T-cell (primary cell): Measurements from ENCODE around the gene DIRAS2. TPM values are rescaled to one million over a fixed set of nuclear protein-coding genes. Genes with fewer than 3 reads are reported as not detected.

ENCODE experiments used
- ATAC-seq, 4 experiments: fragments of 200-7000 bp in 3 of 4; fragments of 150-1000 bp in 1 of 4; cut with Tn5 transposase; replicated peaks in 1 of 4; 1 replicate in 3 of 4; 2 replicates in 1 of 4; pipeline ENCODE4 v1.10.0; 2021; ENCODE audit warnings: moderate library complexity in 3 of 4, mild to moderate bottlenecking in 2 of 4, moderate number of reproducible peaks in 1 of 4
- CTCF ChIA-PET, 2 donors: fragments of 300-600 bp; sonication (Branson Sonifier 250); formaldehyde crosslinking; loops; one replicate each; lab custom pipeline; 2022; ENCODE audit warnings: antibody characterized with exemption in 2 of 2; lab: Charles Lee
- POLR2A ChIA-PET, 2 donors: fragments of 300-600 bp; sonication (Branson Sonifier 250); formaldehyde crosslinking; loops; one replicate each; lab custom pipeline; 2022; ENCODE audit warnings: antibody characterized with exemption in 2 of 2; lab: Charles Lee
- DNase-seq, 35 experiments: peaks; one replicate each; pipeline versions ENCODE4 v3.0.0 to v3.0.0-alpha.2; 2013 to 2023
- H3K27ac ChIP-seq: one replicate; pipeline ENCODE4 v1.5.1; 2013; ENCODE audit warnings: low read length
- H3K27me3 ChIP-seq, 2 experiments: replicated peaks in 1 of 2; 1 replicate in 1 of 2; 2 replicates in 1 of 2; pipeline versions ENCODE4 v1.6.1 to v1.7.0; 2013; ENCODE audit warnings: low read length in 1 of 2, mixed read lengths in 1 of 2; ENCODE audit not compliant: control insufficient read depth in 2 of 2, insufficient read depth in 2 of 2; ENCODE audit errors: extremely low read depth in 1 of 2
- H3K36me3 ChIP-seq, 2 donors: 1 replicate in 1 of 2; 2 replicates in 1 of 2; pipeline versions ENCODE4 v1.6.1 to v1.7.0; 2013; ENCODE audit warnings: low read length in 1 of 2; ENCODE audit not compliant: control insufficient read depth in 2 of 2, insufficient read depth in 1 of 2; ENCODE audit errors: extremely low read depth in 1 of 2
- H3K4me1 ChIP-seq, 2 experiments: 1 replicate in 1 of 2; 2 replicates in 1 of 2; pipeline versions ENCODE4 v1.6.1 to v1.7.0; 2013; ENCODE audit warnings: low read length in 2 of 2, mixed read lengths in 1 of 2; ENCODE audit not compliant: insufficient read depth in 2 of 2, control insufficient read depth in 1 of 2; ENCODE audit errors: extremely low read depth in 1 of 2
- H3K4me3 ChIP-seq, 2 donors: 1 replicate in 1 of 2; 2 replicates in 1 of 2; pipeline versions ENCODE4 v1.5.1 to v1.7.0; 2013; ENCODE audit warnings: mild to moderate bottlenecking in 2 of 2, low read length in 1 of 2, moderate library complexity in 1 of 2; ENCODE audit not compliant: control insufficient read depth in 1 of 2; ENCODE audit errors: extremely low read depth in 1 of 2
- H3K9me3 ChIP-seq: 2 replicates; pipeline ENCODE4 v1.7.0; 2013
- H3K27ac Mint-ChIP-seq, 2 donors: one replicate each; pipeline ENCODE4 v1.8.0; 2020 to 2021; ENCODE audit warnings: mild to moderate bottlenecking in 2 of 2, mixed read lengths in 2 of 2
- H3K27me3 Mint-ChIP-seq, 2 donors: one replicate each; pipeline ENCODE4 v1.8.0; 2021 to 2022; ENCODE audit warnings: mixed read lengths in 2 of 2
- H3K36me3 Mint-ChIP-seq: one replicate; pipeline ENCODE4 v1.8.0; 2021; ENCODE audit warnings: mixed read lengths
- H3K4me1 Mint-ChIP-seq, 3 donors: one replicate each; pipeline ENCODE4 v1.8.0; 2020 to 2022; ENCODE audit warnings: mixed read lengths in 3 of 3, mild to moderate bottlenecking in 1 of 3
- H3K4me3 Mint-ChIP-seq, 3 donors: one replicate each; pipeline ENCODE4 v1.8.0; 2020 to 2022; ENCODE audit warnings: mild to moderate bottlenecking in 3 of 3, mixed read lengths in 3 of 3, moderate library complexity in 3 of 3
- H3K9me3 Mint-ChIP-seq, 3 donors: one replicate each; pipeline ENCODE4 v1.8.0; 2020 to 2022; ENCODE audit warnings: mixed read lengths in 3 of 3
- WGBS: methylation state at CpG from one replicate; pipeline ENCODE4 v1.1.5; 2013; ENCODE audit warnings: missing lambda C conversion rate; ENCODE audit not compliant: insufficient coverage; 5-methylcytosine and 5-hydroxymethylcytosine counted together
- total RNA-seq, 35 experiments: library from RNA in 6 of 35; stranded (reverse) in 6 of 35; fragments of 120-200 nt in 1 of 35; gene quantifications; one replicate each; pipeline versions ENCODE4 v1.2.1 to v1.2.4 and lab custom pipeline; 2013 to 2026

The DIRAS2 gene
- total RNA-seq, 5 donors from 2014 or later (not counting 1 experiment from before 2014, with no cell fraction given), result not detected

GRCh38 chr9:90629991-90630390, 12.6 kb downstream of the DIRAS2 start:
- H3K4me1 Mint-ChIP-seq, result no peaks in the 10 kb centered on the region
- WGBS, result 20% methylated on average over 1 of the region's 3 CpGs
- CTCF ChIA-PET, result no interaction called here

GRCh38 chr9:90629354-90629753, 13.3 kb downstream of the DIRAS2 start:
- H3K9me3 Mint-ChIP-seq, result no peaks in the 10 kb centered on the region
- Histone ChIP-seq H3K27ac (no peak overlapping the region), H3K4me1 (no peaks in the 10 kb centered on the region), H3K27me3 (peaks cover 1 to 3% of the 10 kb centered on the region in 2 experiments), H3K36me3 (no peaks in the 10 kb centered on the region), H3K4me3 (no peak overlapping the region), H3K9me3 (no peaks in the 10 kb centered on the region)
- H3K4me3 Mint-ChIP-seq, result no peak overlapping the region
- H3K4me1 Mint-ChIP-seq, result no peaks in the 10 kb centered on the region
- no peak for DNase-seq
- no peak overlapping the region for H3K27ac Mint-ChIP-seq
- no CpG with 5 or more reads among the region's 6 CpGs for WGBS
- ATAC-seq, result no peak
- ChIA-PET CTCF (no interaction called here), POLR2A (no interaction called here)
- peaks cover 1 to 9% of the 10 kb centered on the region in 2 donors for H3K27me3 Mint-ChIP-seq
- no peaks in the 10 kb centered on the region for H3K36me3 Mint-ChIP-seq

More at GRCh38 chr9:90629991-90630390, 12.6 kb downstream of the DIRAS2 start:
- H3K27me3 Mint-ChIP-seq, result peaks cover 1 to 9% of the 10 kb centered on the region in 2 donors
- Histone ChIP-seq H3K9me3 (no peaks in the 10 kb centered on the region), H3K27ac (no peak overlapping the region), H3K27me3 (peaks cover 0 to 3% of the 10 kb centered on the region in 2 experiments), H3K36me3 (no peaks in the 10 kb centered on the region), H3K4me3 (no peak overlapping the region), H3K4me1 (no peaks in the 10 kb centered on the region)
- no peaks in the 10 kb centered on the region for H3K36me3 Mint-ChIP-seq
- no peak overlapping the region for H3K27ac Mint-ChIP-seq
- POLR2A ChIA-PET, result no interaction called here
- no peak for ATAC-seq
- no peak overlapping the region for H3K4me3 Mint-ChIP-seq
- DNase-seq, result no peak
- H3K9me3 Mint-ChIP-seq, result no peaks in the 10 kb centered on the region

- H3K4me3 Mint-ChIP-seq, result no peak overlapping the region
- H3K36me3 ChIP-seq, result no peaks in the 10 kb centered on the region
- ChIA-PET POLR2A (no interaction called here), CTCF (no interaction called here)
- H3K9me3 ChIP-seq, result no peaks in the 10 kb centered on the region
- H3K4me3 ChIP-seq, result no peak overlapping the region
- no peak for DNase-seq
- H3K36me3 Mint-ChIP-seq, result no peaks in the 10 kb centered on the region
- H3K9me3 Mint-ChIP-seq, result no peaks in the 10 kb centered on the region
- no peaks in the 10 kb centered on the region for H3K4me1 Mint-ChIP-seq
- H3K27ac ChIP-seq, result no peak overlapping the region
- peaks cover 9 to 31% of the 10 kb centered on the region in 2 donors for H3K27me3 Mint-ChIP-seq
- no CpG with 5 or more reads among the region's 3 CpGs for WGBS
- H3K27me3 ChIP-seq, result peaks cover 0 to under 1% of the 10 kb centered on the region in 2 experiments
- H3K27ac Mint-ChIP-seq, result no peak overlapping the region
- ATAC-seq, result no peak
- H3K4me1 ChIP-seq, result no peaks in the 10 kb centered on the region
Measured at GRCh38 chr9:90616806-90617205, 25.8 kb downstream of the DIRAS2 start.

GRCh38 chr9:90613502-90613901, 29.1 kb downstream of the DIRAS2 start:
- Mint-ChIP-seq H3K27ac (no peak overlapping the region), H3K36me3 (no peaks in the 10 kb centered on the region), H3K27me3 (peaks cover 30 to 38% of the 10 kb centered on the region in 2 donors), H3K4me3 (no peak overlapping the region), H3K9me3 (no peaks in the 10 kb centered on the region), H3K4me1 (no peaks in the 10 kb centered on the region)
- POLR2A ChIA-PET, result no interaction called here
- Histone ChIP-seq H3K27me3 (peaks cover 0 to 8% of the 10 kb centered on the region in 2 experiments), H3K9me3 (no peaks in the 10 kb centered on the region), H3K4me1 (no peaks in the 10 kb centered on the region), H3K4me3 (no peak overlapping the region), H3K27ac (no peak overlapping the region), H3K36me3 (no peaks in the 10 kb centered on the region)
- DNase-seq, result no peak
- CTCF ChIA-PET, result interaction anchor here (0.5 to 1.1 kb wide), 2 partner anchors 10 to 17 kb away, joined by 3 read pairs; no protein-coding TSS in a partner anchor
- WGBS, result 90% methylated on average over 13 of the region's 18 CpGs
- ATAC-seq, result no peak

- CTCF ChIA-PET, result interaction anchor here (0.5 to 1.1 kb wide), 2 partner anchors 10 to 16 kb away, joined by 3 read pairs; no protein-coding TSS in a partner anchor
- no peak for DNase-seq
- Mint-ChIP-seq H3K9me3 (no peaks in the 10 kb centered on the region), H3K27ac (no peak overlapping the region), H3K27me3 (peaks cover 33 to 37% of the 10 kb centered on the region in 2 donors), H3K4me1 (no peaks in the 10 kb centered on the region), H3K36me3 (no peaks in the 10 kb centered on the region), H3K4me3 (no peak overlapping the region)
- no peak overlapping the region for H3K4me3 ChIP-seq
- ATAC-seq, result no peak
- no peaks in the 10 kb centered on the region for H3K36me3 ChIP-seq
- no peaks in the 10 kb centered on the region for H3K9me3 ChIP-seq
- H3K27me3 ChIP-seq, result peaks cover 0 to 8% of the 10 kb centered on the region in 2 experiments
- H3K4me1 ChIP-seq, result no peaks in the 10 kb centered on the region
- 78% methylated on average over 12 of the region's 14 CpGs for WGBS
- H3K27ac ChIP-seq, result no peak overlapping the region
- POLR2A ChIA-PET, result no interaction called here
Measured at GRCh38 chr9:90612957-90613356, 29.7 kb downstream of the DIRAS2 start.

- POLR2A ChIA-PET, result interaction anchor here in 1 of 2 donors (0.6 kb wide), 1 partner anchor 34 kb away, joined by 5 read pairs; no protein-coding TSS in a partner anchor
- no peak overlapping the region for H3K27ac Mint-ChIP-seq
Measured at GRCh38 chr9:90611568-90611967, 31.1 kb downstream of the DIRAS2 start.

More at GRCh38 chr9:90611568-90611967, 31.1 kb downstream of the DIRAS2 start:
- H3K9me3 ChIP-seq, result no peaks in the 10 kb centered on the region
- no peaks in the 10 kb centered on the region for H3K36me3 ChIP-seq
- Mint-ChIP-seq H3K36me3 (no peaks in the 10 kb centered on the region), H3K4me3 (no peak overlapping the region), H3K9me3 (no peaks in the 10 kb centered on the region), H3K27me3 (peaks cover 33% of the 10 kb centered on the region in 2 donors), H3K4me1 (no peaks in the 10 kb centered on the region)
- no peak overlapping the region for H3K27ac ChIP-seq
- DNase-seq (no peak), ATAC-seq (no peak)
- no peaks in the 10 kb centered on the region for H3K4me1 ChIP-seq
- H3K4me3 ChIP-seq, result no peak overlapping the region
- WGBS, result no CpG with 5 or more reads among the region's 3 CpGs
- CTCF ChIA-PET, result no interaction called here
- H3K27me3 ChIP-seq, result peaks cover 0 to 8% of the 10 kb centered on the region in 2 experiments
